Activated CD8-positive, alpha-beta T cell treated with anti-CD3 and anti-CD28 coated beads for 36 hours (primary cell): ENCODE measurements around the gene BRD3OS. TPM values are rescaled to one million over a fixed set of nuclear protein-coding genes. Genes with fewer than 3 reads are reported as not detected.
"Not testable (repeated sequence)": the region's sequence is repeated elsewhere in the genome, so short reads cannot be mapped to it uniquely, and the experiment has no call there.

Experiments used
- ATAC-seq: fragments of 200-7000 bp; cut with Tn5 transposase; one replicate; pipeline ENCODE4 v1.10.0; 2021; ENCODE audit warnings: mild to moderate bottlenecking, moderate library complexity
- CTCF ChIA-PET: fragments of 350-600 bp; sonication (Branson Sonifier 250); formaldehyde crosslinking; loops from one replicate; lab custom pipeline; 2021; ENCODE audit warnings: antibody characterized with exemption; lab: Charles Lee
- POLR2A ChIA-PET: fragments of 350-600 bp; sonication (Branson Sonifier 250); formaldehyde crosslinking; loops from one replicate; lab custom pipeline; 2021; ENCODE audit warnings: antibody characterized with exemption; lab: Charles Lee
- DNase-seq: peaks from one replicate; pipeline ENCODE4 v3.0.0-alpha.2; 2020
- H3K27ac Mint-ChIP-seq: one replicate; pipeline ENCODE4 v1.8.0; 2021; ENCODE audit warnings: mild to moderate bottlenecking, mixed read lengths
- H3K27me3 Mint-ChIP-seq: one replicate; pipeline ENCODE4 v1.8.0; 2021; ENCODE audit warnings: mixed read lengths
- H3K36me3 Mint-ChIP-seq: one replicate; pipeline ENCODE4 v1.8.0; 2021; ENCODE audit warnings: low read depth, mixed read lengths
- H3K4me1 Mint-ChIP-seq: one replicate; pipeline ENCODE4 v1.8.0; 2021; ENCODE audit warnings: low read depth, mixed read lengths
- H3K4me3 Mint-ChIP-seq: one replicate; pipeline ENCODE4 v1.8.0; 2021; ENCODE audit warnings: mild to moderate bottlenecking, moderate library complexity, mixed read lengths
- H3K9me3 Mint-ChIP-seq: one replicate; pipeline ENCODE4 v1.8.0; 2021; ENCODE audit warnings: mixed read lengths
- CTCF ChIP-seq: fragments of 200-600 bp; IDR thresholded peaks from one replicate; pipeline ENCODE4 v1.8.0; 2022; ENCODE audit warnings: antibody characterized with exemption, mild to moderate bottlenecking
- intact Hi-C: fragments of 100-400 bp; cut with micrococcal nuclease; formaldehyde crosslinking; loops from one replicate; pipeline ENCODE4 v1.10.0; 2022
- total RNA-seq, 2 experiments: library from RNA; stranded (reverse); gene quantifications; one replicate each; pipeline ENCODE4 v1.2.3, GENCODE V29; 2021

BRD3OS gene
- total RNA-seq, 2 experiments from 2014 or later = 8.1 to 8.2 TPM

- POLR2A ChIA-PET = no interaction called here
- Mint-ChIP-seq H3K4me3 (no peak overlapping the region), H3K9me3 (no peaks in the 10 kb centered on the region), H3K36me3 (no peaks in the 10 kb centered on the region), H3K27ac (no peak overlapping the region), H3K27me3 (no peaks in the 10 kb centered on the region), H3K4me1 (no peaks in the 10 kb centered on the region)
- CTCF ChIA-PET = no interaction called here
- TF ChIP-seq CTCF = no peak
- DNase-seq = no peak
- ATAC-seq = no peak
- intact Hi-C loops = no loop called here
Measured at GRCh38 chr9:133982971-133983720, 42.1 kb upstream of the BRD3OS start.

- H3K4me3 Mint-ChIP-seq = no peak overlapping the region
- H3K4me1 Mint-ChIP-seq = no peaks in the 10 kb centered on the region
- TF ChIP-seq CTCF = no peak
- peaks cover 3% of the 10 kb centered on the region for H3K27me3 Mint-ChIP-seq
- CTCF ChIA-PET = no interaction called here
- intact Hi-C loops = no loop called here
- POLR2A ChIA-PET = no interaction called here
- ATAC-seq (no peak), DNase-seq (no peak)
- H3K9me3 Mint-ChIP-seq = no peaks in the 10 kb centered on the region
- H3K36me3 Mint-ChIP-seq = no peaks in the 10 kb centered on the region
- H3K27ac Mint-ChIP-seq = no peak overlapping the region
Measured at GRCh38 chr9:133986061-133986460, 39.2 kb upstream of the BRD3OS start.

- H3K36me3 Mint-ChIP-seq = no peaks in the 10 kb centered on the region
- no peak overlapping the region for H3K4me3 Mint-ChIP-seq
- POLR2A ChIA-PET = no interaction called here
- DNase-seq (no peak), ATAC-seq (no peak)
- no peaks in the 10 kb centered on the region for H3K9me3 Mint-ChIP-seq
- CTCF ChIA-PET = no interaction called here
- H3K4me1 Mint-ChIP-seq = no peaks in the 10 kb centered on the region
- H3K27me3 Mint-ChIP-seq = peaks cover 3% of the 10 kb centered on the region
- intact Hi-C loops = no loop called here
- H3K27ac Mint-ChIP-seq = no peak overlapping the region
- no peak for TF ChIP-seq CTCF
Measured at GRCh38 chr9:133986774-133987445, 38.4 kb upstream of the BRD3OS start.

GRCh38 chr9:133987446-133987788 lies 37.9 kb upstream of the BRD3OS start:
- no peak for ATAC-seq
- POLR2A ChIA-PET = no interaction called here
- Mint-ChIP-seq H3K27me3 (peaks cover 3% of the 10 kb centered on the region), H3K36me3 (no peaks in the 10 kb centered on the region), H3K4me3 (no peak overlapping the region), H3K4me1 (no peaks in the 10 kb centered on the region), H3K9me3 (no peaks in the 10 kb centered on the region), H3K27ac (no peak overlapping the region)
- intact Hi-C loops = no loop called here
- DNase-seq = no peak
- TF ChIP-seq CTCF = no peak
- CTCF ChIA-PET = no interaction called here

- H3K36me3 Mint-ChIP-seq = no peaks in the 10 kb centered on the region
- peaks cover 3% of the 10 kb centered on the region for H3K27me3 Mint-ChIP-seq
- H3K9me3 Mint-ChIP-seq = no peaks in the 10 kb centered on the region
- DNase-seq = no peak
- ChIA-PET CTCF (interaction anchor here (0.8 kb wide), 1 partner anchor 195 kb away, joined by 4 read pairs; no protein-coding TSS in a partner anchor), POLR2A (no interaction called here)
- ATAC-seq = no peak
- H3K4me3 Mint-ChIP-seq = no peak overlapping the region
- TF ChIP-seq CTCF = no peak
- H3K4me1 Mint-ChIP-seq = no peaks in the 10 kb centered on the region
- H3K27ac Mint-ChIP-seq = no peak overlapping the region
- intact Hi-C loops = no loop called here
Measured at GRCh38 chr9:133987946-133988665, 37.2 kb upstream of the BRD3OS start.

GRCh38 chr9:133988771-133989170 lies 36.5 kb upstream of the BRD3OS start:
- H3K4me1 Mint-ChIP-seq, CTCF ChIA-PET, H3K27me3 Mint-ChIP-seq, H3K4me3 Mint-ChIP-seq, intact Hi-C loops, POLR2A ChIA-PET, H3K36me3 Mint-ChIP-seq, DNase-seq, H3K27ac Mint-ChIP-seq, ATAC-seq, H3K9me3 Mint-ChIP-seq: not testable (repeated sequence)
